ENCODE results near the gene PRICKLE1.

DNA sequence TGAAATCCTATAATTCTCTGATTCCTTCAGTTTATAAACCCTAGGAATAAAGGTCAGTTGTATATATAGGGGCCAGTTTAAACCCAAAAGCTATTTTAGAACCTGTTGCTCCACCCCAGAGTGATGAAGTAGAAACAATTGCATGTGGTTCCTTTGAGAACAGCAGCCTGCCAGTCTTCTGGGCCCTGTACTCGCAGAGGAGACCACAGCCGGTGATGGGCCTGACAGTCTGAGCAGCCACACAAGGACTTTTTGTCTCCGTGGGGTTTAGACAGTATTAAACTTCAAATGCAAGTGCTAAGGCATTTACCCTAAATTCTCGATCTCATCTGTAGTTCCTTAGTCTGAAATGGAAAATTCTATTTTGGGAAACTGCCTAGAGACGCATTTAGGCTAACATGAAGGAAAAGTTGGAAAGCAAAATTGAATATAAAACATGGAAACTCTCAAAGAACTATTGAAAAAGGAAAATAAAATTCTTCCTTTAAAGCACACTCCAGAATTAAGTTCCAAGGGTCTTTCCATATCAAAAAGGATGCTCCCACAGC, 80.6 kb downstream of the PRICKLE1 start:
- TF ChIP-seq, protein P1, sequence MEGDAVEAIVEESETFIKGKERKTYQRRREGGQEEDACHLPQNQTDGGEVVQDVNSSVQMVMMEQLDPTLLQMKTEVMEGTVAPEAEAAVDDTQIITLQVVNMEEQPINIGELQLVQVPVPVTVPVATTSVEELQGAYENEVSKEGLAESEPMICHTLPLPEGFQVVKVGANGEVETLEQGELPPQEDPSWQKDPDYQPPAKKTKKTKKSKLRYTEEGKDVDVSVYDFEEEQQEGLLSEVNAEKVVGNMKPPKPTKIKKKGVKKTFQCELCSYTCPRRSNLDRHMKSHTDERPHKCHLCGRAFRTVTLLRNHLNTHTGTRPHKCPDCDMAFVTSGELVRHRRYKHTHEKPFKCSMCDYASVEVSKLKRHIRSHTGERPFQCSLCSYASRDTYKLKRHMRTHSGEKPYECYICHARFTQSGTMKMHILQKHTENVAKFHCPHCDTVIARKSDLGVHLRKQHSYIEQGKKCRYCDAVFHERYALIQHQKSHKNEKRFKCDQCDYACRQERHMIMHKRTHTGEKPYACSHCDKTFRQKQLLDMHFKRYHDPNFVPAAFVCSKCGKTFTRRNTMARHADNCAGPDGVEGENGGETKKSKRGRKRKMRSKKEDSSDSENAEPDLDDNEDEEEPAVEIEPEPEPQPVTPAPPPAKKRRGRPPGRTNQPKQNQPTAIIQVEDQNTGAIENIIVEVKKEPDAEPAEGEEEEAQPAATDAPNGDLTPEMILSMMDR (IDR thresholded peaks at IDR 0.05; ENCODE audit: extremely low read depth in 1 of 2, insufficient read depth in 1 of 2, low read depth in 1 of 2, low read length in 2 of 2): no peak
- TF ChIP-seq POLR2A (IDR thresholded peaks at IDR 0.05; ENCODE audit: low read depth, low read length) (no peak), EZH2 (IDR thresholded peaks at IDR 0.05; ENCODE audit: borderline replicate concordance, low read depth, low read length, severe bottlenecking) (no peak), MYC (IDR thresholded peaks at IDR 0.05; ENCODE audit: low read depth, low read length) (no peak), POLR2AphosphoS5 (IDR thresholded peaks at IDR 0.05; ENCODE audit: insufficient read depth, low read depth, low read length) (no peak)
- TF ChIP-seq, protein P2, sequence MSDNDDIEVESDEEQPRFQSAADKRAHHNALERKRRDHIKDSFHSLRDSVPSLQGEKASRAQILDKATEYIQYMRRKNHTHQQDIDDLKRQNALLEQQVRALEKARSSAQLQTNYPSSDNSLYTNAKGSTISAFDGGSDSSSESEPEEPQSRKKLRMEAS (IDR thresholded peaks at IDR 0.05; ENCODE audit: insufficient read depth, insufficient read length): no peak

Data from endothelial cell of umbilical vein (primary cell).